Ishikawa (cell line): Measurements from ENCODE around the gene C1orf87.

Experiments
- CEBPB ChIP-seq: IDR thresholded peaks from 2 replicates; pipeline ENCODE4 v1.6.1; 2012
- CREB1 ChIP-seq: IDR thresholded peaks from 2 replicates; pipeline ENCODE4 v1.6.1; 2012; ENCODE audit warnings: low read depth
- EGR1 ChIP-seq: IDR thresholded peaks from 2 replicates; pipeline ENCODE4 v1.6.1; 2012
- EP300 ChIP-seq: IDR thresholded peaks from 2 replicates; pipeline ENCODE4 v1.6.1; 2012; ENCODE audit warnings: borderline replicate concordance
- FOXM1 ChIP-seq: IDR thresholded peaks from 2 replicates; pipeline ENCODE4 v1.6.1; 2012; ENCODE audit warnings: low read depth, borderline replicate concordance
- NFIC ChIP-seq: IDR thresholded peaks from 2 replicates; pipeline ENCODE4 v1.6.1; 2012
- RAD21 ChIP-seq: IDR thresholded peaks from 2 replicates; pipeline ENCODE4 v1.6.1; 2012; ENCODE audit warnings: low read depth
- TAF1 ChIP-seq: IDR thresholded peaks from 2 replicates; pipeline ENCODE4 v1.6.1; 2012; ENCODE audit warnings: low read depth, mild to moderate bottlenecking
- TCF12 ChIP-seq: IDR thresholded peaks from 2 replicates; pipeline ENCODE4 v1.6.1; 2012; ENCODE audit warnings: low read depth
- TEAD4 ChIP-seq: IDR thresholded peaks from 2 replicates; pipeline ENCODE4 v1.6.1; 2012
- YY1 ChIP-seq: IDR thresholded peaks from 2 replicates; pipeline ENCODE4 v1.6.1; 2012; ENCODE audit warnings: low read depth
- ZBTB7A ChIP-seq: IDR thresholded peaks from 2 replicates; pipeline ENCODE4 v1.6.1; 2012; ENCODE audit warnings: low read depth
- TF ChIP-seq, protein P1 (sequence below): IDR thresholded peaks from 2 replicates; pipeline ENCODE4 v1.6.1; 2012; ENCODE audit warnings: low read depth, mild to moderate bottlenecking
- TF ChIP-seq, protein P2 (sequence below): IDR thresholded peaks from 2 replicates; pipeline ENCODE4 v1.6.1; 2012
- TF ChIP-seq, protein P3 (sequence below): IDR thresholded peaks from 2 replicates; pipeline ENCODE4 v1.6.1; 2012

C1orf87 gene

DNA sequence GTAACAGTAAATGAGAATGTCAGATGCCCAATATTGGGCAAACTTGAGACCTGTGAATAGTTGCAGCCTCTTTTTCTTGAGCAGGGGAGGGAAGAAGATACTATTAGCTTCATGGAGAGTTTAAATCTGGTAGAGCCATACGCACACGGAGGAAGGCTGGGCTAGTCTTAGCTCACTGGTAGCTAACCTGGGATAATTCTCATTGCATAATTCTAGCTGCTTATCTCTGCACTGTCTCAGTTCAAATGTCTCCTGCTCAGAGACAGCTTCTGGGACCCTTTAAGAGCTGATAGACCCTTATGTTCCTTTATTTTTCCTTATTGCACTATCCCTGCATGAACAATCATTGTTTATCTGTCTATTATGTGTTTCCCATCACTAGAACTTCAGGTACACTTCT lies 8.4 kb downstream of the C1orf87 start:
- TF ChIP-seq, protein P1, sequence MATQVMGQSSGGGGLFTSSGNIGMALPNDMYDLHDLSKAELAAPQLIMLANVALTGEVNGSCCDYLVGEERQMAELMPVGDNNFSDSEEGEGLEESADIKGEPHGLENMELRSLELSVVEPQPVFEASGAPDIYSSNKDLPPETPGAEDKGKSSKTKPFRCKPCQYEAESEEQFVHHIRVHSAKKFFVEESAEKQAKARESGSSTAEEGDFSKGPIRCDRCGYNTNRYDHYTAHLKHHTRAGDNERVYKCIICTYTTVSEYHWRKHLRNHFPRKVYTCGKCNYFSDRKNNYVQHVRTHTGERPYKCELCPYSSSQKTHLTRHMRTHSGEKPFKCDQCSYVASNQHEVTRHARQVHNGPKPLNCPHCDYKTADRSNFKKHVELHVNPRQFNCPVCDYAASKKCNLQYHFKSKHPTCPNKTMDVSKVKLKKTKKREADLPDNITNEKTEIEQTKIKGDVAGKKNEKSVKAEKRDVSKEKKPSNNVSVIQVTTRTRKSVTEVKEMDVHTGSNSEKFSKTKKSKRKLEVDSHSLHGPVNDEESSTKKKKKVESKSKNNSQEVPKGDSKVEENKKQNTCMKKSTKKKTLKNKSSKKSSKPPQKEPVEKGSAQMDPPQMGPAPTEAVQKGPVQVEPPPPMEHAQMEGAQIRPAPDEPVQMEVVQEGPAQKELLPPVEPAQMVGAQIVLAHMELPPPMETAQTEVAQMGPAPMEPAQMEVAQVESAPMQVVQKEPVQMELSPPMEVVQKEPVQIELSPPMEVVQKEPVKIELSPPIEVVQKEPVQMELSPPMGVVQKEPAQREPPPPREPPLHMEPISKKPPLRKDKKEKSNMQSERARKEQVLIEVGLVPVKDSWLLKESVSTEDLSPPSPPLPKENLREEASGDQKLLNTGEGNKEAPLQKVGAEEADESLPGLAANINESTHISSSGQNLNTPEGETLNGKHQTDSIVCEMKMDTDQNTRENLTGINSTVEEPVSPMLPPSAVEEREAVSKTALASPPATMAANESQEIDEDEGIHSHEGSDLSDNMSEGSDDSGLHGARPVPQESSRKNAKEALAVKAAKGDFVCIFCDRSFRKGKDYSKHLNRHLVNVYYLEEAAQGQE, result no peak
- TF ChIP-seq CREB1, result no peak
- no peak for TF ChIP-seq CEBPB
- no peak for TF ChIP-seq RAD21
- no peak for TF ChIP-seq NFIC
- TF ChIP-seq, protein P2, sequence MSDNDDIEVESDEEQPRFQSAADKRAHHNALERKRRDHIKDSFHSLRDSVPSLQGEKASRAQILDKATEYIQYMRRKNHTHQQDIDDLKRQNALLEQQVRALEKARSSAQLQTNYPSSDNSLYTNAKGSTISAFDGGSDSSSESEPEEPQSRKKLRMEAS, result no peak
- TF ChIP-seq TCF12, result no peak
- TF ChIP-seq EGR1, result no peak
- TF ChIP-seq TEAD4, result no peak
- TF ChIP-seq ZBTB7A, result no peak
- TF ChIP-seq FOXM1, result no peak
- TF ChIP-seq TAF1, result no peak
- no peak for TF ChIP-seq EP300
- TF ChIP-seq, protein P3, sequence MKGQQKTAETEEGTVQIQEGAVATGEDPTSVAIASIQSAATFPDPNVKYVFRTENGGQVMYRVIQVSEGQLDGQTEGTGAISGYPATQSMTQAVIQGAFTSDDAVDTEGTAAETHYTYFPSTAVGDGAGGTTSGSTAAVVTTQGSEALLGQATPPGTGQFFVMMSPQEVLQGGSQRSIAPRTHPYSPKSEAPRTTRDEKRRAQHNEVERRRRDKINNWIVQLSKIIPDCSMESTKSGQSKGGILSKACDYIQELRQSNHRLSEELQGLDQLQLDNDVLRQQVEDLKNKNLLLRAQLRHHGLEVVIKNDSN, result no peak
- no peak for TF ChIP-seq YY1

DNA sequence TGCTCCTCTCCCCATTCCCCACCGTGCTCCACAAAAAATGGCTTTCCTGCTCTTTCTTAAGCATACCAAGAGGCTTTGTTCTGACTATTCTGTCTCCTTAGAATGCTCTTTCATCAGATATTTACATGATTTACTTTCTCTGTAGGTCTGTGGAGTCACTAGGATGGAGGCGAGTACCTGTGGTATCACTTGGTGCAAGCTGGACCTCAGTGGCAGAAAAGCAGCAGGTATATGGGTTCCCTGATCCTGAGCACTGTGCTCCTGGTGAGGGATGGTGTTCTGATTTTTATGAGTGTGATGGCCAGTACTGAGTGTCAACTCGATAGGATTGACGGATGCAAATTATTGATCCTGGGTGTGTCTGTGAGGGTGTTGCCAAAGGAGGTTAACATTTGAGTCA lies 10.0 kb downstream of the C1orf87 start:
- no peak for TF ChIP-seq TAF1
- no peak for TF ChIP-seq EP300
- TF ChIP-seq TCF12, result no peak
- TF ChIP-seq CEBPB, result no peak
- no peak for TF ChIP-seq EGR1
- no peak for TF ChIP-seq CREB1
- TF ChIP-seq, protein P3, result no peak
- TF ChIP-seq, protein P1, result no peak
- TF ChIP-seq, protein P2, result no peak
- no peak for TF ChIP-seq RAD21
- TF ChIP-seq TEAD4, result no peak
- no peak for TF ChIP-seq ZBTB7A
- no peak for TF ChIP-seq FOXM1
- no peak for TF ChIP-seq NFIC
- no peak for TF ChIP-seq YY1

DNA sequence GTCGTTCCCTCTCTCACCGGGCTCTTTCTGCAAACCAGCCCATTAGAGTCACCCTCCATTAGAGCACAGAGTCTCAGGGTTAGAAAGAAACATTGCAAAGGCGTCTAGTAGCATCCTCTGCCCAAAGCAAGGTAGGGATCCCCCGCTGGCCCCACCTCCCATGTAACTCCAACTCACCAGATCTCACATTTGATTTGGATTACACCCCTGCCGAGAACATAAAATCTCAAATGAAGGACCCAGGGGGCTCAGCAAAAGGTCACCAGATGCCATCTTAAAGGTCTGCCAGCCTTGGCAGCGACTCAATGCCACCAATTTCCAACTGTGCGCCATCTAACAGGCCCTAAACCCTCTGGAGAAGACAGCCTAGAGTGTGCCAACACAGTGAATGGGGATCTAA lies 14.1 kb downstream of the C1orf87 start:
- TF ChIP-seq, protein P1, result no peak
- TF ChIP-seq TEAD4 (no peak), TAF1 (no peak), EP300 (no peak), FOXM1 (no peak), EGR1 (no peak), TCF12 (no peak), RAD21 (no peak), ZBTB7A (no peak), NFIC (no peak), CEBPB (no peak), CREB1 (no peak), YY1 (no peak)
- TF ChIP-seq, protein P2, result no peak
- TF ChIP-seq, protein P3, result no peak
